ENCODE measurements around the gene SLC2A4RG. TPM values are rescaled to one million over a fixed set of nuclear protein-coding genes. Genes with fewer than 3 reads are reported as not detected.

Gene SLC2A4RG
- total and polyA plus RNA-seq, 2 of the 13 experiments (the other 11 are each of a cell fraction or from before 2014, with no cell fraction given): 91.4 to 95.9 TPM

DNA sequence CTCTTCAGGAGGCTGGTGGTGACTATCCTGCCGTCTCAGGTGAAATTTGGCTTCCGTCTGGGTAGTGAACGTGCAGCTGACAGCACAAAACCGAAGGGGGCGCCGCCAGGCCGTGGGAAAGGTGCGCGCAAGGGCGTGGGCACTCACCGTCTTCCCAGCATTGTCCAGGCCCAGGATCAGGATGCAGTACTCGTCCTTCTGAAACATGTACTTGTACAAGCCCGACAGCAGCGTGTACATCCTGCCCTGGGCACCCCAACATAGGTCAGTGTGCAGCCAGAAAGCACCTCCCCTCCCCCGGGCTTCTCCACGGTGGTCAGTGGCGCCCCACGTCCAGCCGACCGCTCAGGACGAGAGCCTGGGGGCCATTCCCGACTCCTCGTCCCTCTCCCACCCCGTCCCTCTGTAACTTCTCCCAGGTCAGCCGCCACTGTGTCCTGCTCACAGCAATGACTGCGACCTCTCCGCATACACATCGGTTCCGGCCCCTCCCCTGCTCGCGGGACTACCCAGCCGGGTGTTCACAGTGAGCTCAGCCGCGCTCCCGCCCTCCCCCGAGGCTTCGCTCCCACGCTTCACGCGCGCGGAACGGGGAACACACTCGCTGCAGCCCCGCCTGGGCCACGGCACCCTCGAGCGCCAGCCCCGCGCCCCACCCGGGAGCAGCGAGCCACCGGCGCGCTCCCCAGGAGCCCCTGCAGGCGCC lies 32.6 kb upstream of the SLC2A4RG start (continued):
- TF ChIP-seq PCBP2 (optimal IDR thresholded peaks at IDR 0.05; ENCODE audit: low read depth, low read length, poor library complexity, severe bottlenecking): no peak
- no peak for TF ChIP-seq ADNP (CRISPR knock-in tag; IDR thresholded peaks at IDR 0.05)
- TF ChIP-seq, protein P1, sequence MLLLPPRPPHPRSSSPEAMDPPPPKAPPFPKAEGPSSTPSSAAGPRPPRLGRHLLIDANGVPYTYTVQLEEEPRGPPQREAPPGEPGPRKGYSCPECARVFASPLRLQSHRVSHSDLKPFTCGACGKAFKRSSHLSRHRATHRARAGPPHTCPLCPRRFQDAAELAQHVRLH (CRISPR knock-in tag; IDR thresholded peaks at IDR 0.05; ENCODE audit: borderline replicate concordance, low read depth): 0 out of 2 replicates have a peak, but pooled peaks have one; percentile 56
- TF ChIP-seq ZNF556 (CRISPR knock-in tag; IDR thresholded peaks at IDR 0.05; ENCODE audit: borderline replicate concordance): peak; percentile 46; the same call in 1 of the 2 replicates
- TF ChIP-seq LCORL (IDR thresholded peaks at IDR 0.05): no peak
- TF ChIP-seq LCORL (CRISPR knock-in tag; IDR thresholded peaks at IDR 0.05): peak; percentile 95
- TF ChIP-seq, protein P2, sequence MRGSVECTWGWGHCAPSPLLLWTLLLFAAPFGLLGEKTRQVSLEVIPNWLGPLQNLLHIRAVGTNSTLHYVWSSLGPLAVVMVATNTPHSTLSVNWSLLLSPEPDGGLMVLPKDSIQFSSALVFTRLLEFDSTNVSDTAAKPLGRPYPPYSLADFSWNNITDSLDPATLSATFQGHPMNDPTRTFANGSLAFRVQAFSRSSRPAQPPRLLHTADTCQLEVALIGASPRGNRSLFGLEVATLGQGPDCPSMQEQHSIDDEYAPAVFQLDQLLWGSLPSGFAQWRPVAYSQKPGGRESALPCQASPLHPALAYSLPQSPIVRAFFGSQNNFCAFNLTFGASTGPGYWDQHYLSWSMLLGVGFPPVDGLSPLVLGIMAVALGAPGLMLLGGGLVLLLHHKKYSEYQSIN (CRISPR knock-in tag; IDR thresholded peaks at IDR 0.05; ENCODE audit: borderline replicate concordance): 0 out of 2 replicates have a peak, but pooled peaks have one; percentile 21
- TF ChIP-seq ZNF143 (CRISPR knock-in tag; IDR thresholded peaks at IDR 0.05): no peak; the same call in 1 of the 2 replicates
- TF ChIP-seq ZNF713 (CRISPR knock-in tag; IDR thresholded peaks at IDR 0.05): no peak
- peak; percentile 15; the same call in 1 of the 2 replicates for TF ChIP-seq ZFP41 (CRISPR knock-in tag; IDR thresholded peaks at IDR 0.05; ENCODE audit: borderline replicate concordance)
- no peak for TF ChIP-seq SATB2 (CRISPR knock-in tag; IDR thresholded peaks at IDR 0.05)
- TF ChIP-seq EHMT2 (IDR thresholded peaks at IDR 0.05; ENCODE audit: borderline replicate concordance, low read depth, low read length): no peak
- no peak for TF ChIP-seq ZEB1 (IDR thresholded peaks at IDR 0.05; ENCODE audit: insufficient replicate concordance, low read depth)
- TF ChIP-seq ZFP90 (CRISPR knock-in tag; IDR thresholded peaks at IDR 0.05; ENCODE audit: borderline replicate concordance): no peak; the same call in 1 of the 2 replicates
- TF ChIP-seq, protein P3, sequence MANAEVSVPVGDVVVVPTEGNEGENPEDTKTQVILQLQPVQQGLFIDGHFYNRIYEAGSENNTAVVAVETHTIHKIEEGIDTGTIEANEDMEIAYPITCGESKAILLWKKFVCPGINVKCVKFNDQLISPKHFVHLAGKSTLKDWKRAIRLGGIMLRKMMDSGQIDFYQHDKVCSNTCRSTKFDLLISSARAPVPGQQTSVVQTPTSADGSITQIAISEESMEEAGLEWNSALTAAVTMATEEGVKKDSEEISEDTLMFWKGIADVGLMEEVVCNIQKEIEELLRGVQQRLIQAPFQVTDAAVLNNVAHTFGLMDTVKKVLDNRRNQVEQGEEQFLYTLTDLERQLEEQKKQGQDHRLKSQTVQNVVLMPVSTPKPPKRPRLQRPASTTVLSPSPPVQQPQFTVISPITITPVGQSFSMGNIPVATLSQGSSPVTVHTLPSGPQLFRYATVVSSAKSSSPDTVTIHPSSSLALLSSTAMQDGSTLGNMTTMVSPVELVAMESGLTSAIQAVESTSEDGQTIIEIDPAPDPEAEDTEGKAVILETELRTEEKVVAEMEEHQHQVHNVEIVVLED (CRISPR knock-in tag; IDR thresholded peaks at IDR 0.05; ENCODE audit: borderline replicate concordance): no peak; the same call in 1 of the 2 replicates
- TF ChIP-seq SP4 (CRISPR knock-in tag; IDR thresholded peaks at IDR 0.05): peak; percentile 75; the same call in 1 of the 2 replicates
- TF ChIP-seq ZNF510 (CRISPR knock-in tag; IDR thresholded peaks at IDR 0.05; ENCODE audit: low read depth): peak; percentile 68; the same call in 1 of the 2 replicates
- 0 out of 2 replicates have a peak, but pooled peaks have one; percentile 60 for TF ChIP-seq CC2D1A (CRISPR knock-in tag; IDR thresholded peaks at IDR 0.05)
- TF ChIP-seq TCF7L2 (IDR thresholded peaks at IDR 0.05; ENCODE audit: low read depth, low read length): no peak
- TF ChIP-seq ZNF615 (CRISPR knock-in tag; IDR thresholded peaks at IDR 0.05; ENCODE audit: borderline replicate concordance): no peak
- TF ChIP-seq TOPORS (CRISPR knock-in tag; IDR thresholded peaks at IDR 0.05): no peak
- peak; percentile 76 for TF ChIP-seq KLF6 (CRISPR knock-in tag; IDR thresholded peaks at IDR 0.05)
- TF ChIP-seq HNF4G (IDR thresholded peaks at IDR 0.05; ENCODE audit: borderline replicate concordance, low read depth, low read length): no peak
- TF ChIP-seq HNF4G (CRISPR knock-in tag; IDR thresholded peaks at IDR 0.05; ENCODE audit: borderline replicate concordance, low read depth): no peak
- TF ChIP-seq CHCHD3 (CRISPR knock-in tag; IDR thresholded peaks at IDR 0.05): peak; percentile 64; the same call in 1 of the 2 replicates
- no peak for TF ChIP-seq ARNT2 (CRISPR knock-in tag; IDR thresholded peaks at IDR 0.05; ENCODE audit: low read depth)

All from HepG2 (cell line).